Measurements from ENCODE around the gene TTLL3. TPM values are rescaled to one million over a fixed set of nuclear protein-coding genes. Genes with fewer than 3 reads are reported as not detected.

Gene TTLL3
- total RNA-seq, 1 donor from 2014 or later: 18.8 TPM

GRCh38 chr3:9780458-9780812 is 29.6 kb upstream of the TTLL3 start:
- no peaks in the 10 kb centered on the region for H3K27me3 ChIP-seq (ENCODE audit: control insufficient read depth, insufficient read depth, low read length)
- H3K36me3 ChIP-seq (ENCODE audit: control insufficient read depth, insufficient read depth, low read length): peaks cover 4% of the 10 kb centered on the region
- no peak for TF ChIP-seq CTCF (IDR thresholded peaks at IDR 0.05; ENCODE audit: insufficient read depth, low read length, poor library complexity, severe bottlenecking)
- no peak for DNase-seq (ENCODE audit: low read depth)
- no peak overlapping the region for H3K4me3 ChIP-seq (ENCODE audit: low read depth, low read length)

GRCh38 chr3:9780910-9781309 is 29.2 kb upstream of the TTLL3 start:
- H3K36me3 ChIP-seq (ENCODE audit: control insufficient read depth, insufficient read depth, low read length): peaks cover 4% of the 10 kb centered on the region
- no peak for TF ChIP-seq CTCF (IDR thresholded peaks at IDR 0.05; ENCODE audit: insufficient read depth, low read length, poor library complexity, severe bottlenecking)
- no peaks in the 10 kb centered on the region for H3K27me3 ChIP-seq (ENCODE audit: control insufficient read depth, insufficient read depth, low read length)
- DNase-seq (ENCODE audit: low read depth): no peak
- H3K4me3 ChIP-seq (ENCODE audit: low read depth, low read length): no peak overlapping the region

GRCh38 chr3:9781551-9781950 is 28.5 kb upstream of the TTLL3 start:
- TF ChIP-seq CTCF (IDR thresholded peaks at IDR 0.05; ENCODE audit: insufficient read depth, low read length, poor library complexity, severe bottlenecking): no peak
- no peak overlapping the region for H3K4me3 ChIP-seq (ENCODE audit: low read depth, low read length)
- DNase-seq (ENCODE audit: low read depth): no peak
- H3K36me3 ChIP-seq (ENCODE audit: control insufficient read depth, insufficient read depth, low read length): peaks cover 4% of the 10 kb centered on the region
- H3K27me3 ChIP-seq (ENCODE audit: control insufficient read depth, insufficient read depth, low read length): no peaks in the 10 kb centered on the region

- DNase-seq (ENCODE audit: low read depth): no peak
- TF ChIP-seq CTCF (IDR thresholded peaks at IDR 0.05; ENCODE audit: insufficient read depth, low read length, poor library complexity, severe bottlenecking): no peak
- Histone ChIP-seq H3K27me3 (ENCODE audit: control insufficient read depth, insufficient read depth, low read length) (no peaks in the 10 kb centered on the region), H3K4me3 (ENCODE audit: low read depth, low read length) (no peak overlapping the region), H3K36me3 (ENCODE audit: control insufficient read depth, insufficient read depth, low read length) (peaks cover 5% of the 10 kb centered on the region)
These were observed 28.0 kb upstream of the TTLL3 start for GRCh38 chr3:9781978-9782603.

GRCh38 chr3:9782770-9783169 is 27.3 kb upstream of the TTLL3 start:
- H3K27me3 ChIP-seq (ENCODE audit: control insufficient read depth, insufficient read depth, low read length): no peaks in the 10 kb centered on the region

More at GRCh38 chr3:9782770-9783169, 27.3 kb upstream of the TTLL3 start:
- peaks cover 5% of the 10 kb centered on the region for H3K36me3 ChIP-seq (ENCODE audit: control insufficient read depth, insufficient read depth, low read length)
- no peak overlapping the region for H3K4me3 ChIP-seq (ENCODE audit: low read depth, low read length)
- DNase-seq (ENCODE audit: low read depth): no peak
- TF ChIP-seq CTCF (IDR thresholded peaks at IDR 0.05; ENCODE audit: insufficient read depth, low read length, poor library complexity, severe bottlenecking): peak; percentile 2

All from kidney epithelial cell (primary cell).